Gastroesophageal sphincter (tissue), 3 donors: ENCODE data around the gene FARS2.

Source experiments
- CTCF ChIP-seq, 4 experiments: fragments of 200-600 bp in 2 of 4; fragments of 450-650 bp in 2 of 4; sonication (generic) in 1 of 4; IDR thresholded peaks; one replicate each; pipeline ENCODE4 v1.5.1; 2017 to 2019; ENCODE audit warnings: antibody characterized with exemption in 4 of 4, mild to moderate bottlenecking in 2 of 4, moderate library complexity in 2 of 4
- POLR2A ChIP-seq, 2 donors: fragments of 450-650 bp; IDR thresholded peaks; one replicate each; pipeline ENCODE4 v1.6.1; 2017; ENCODE audit warnings: antibody characterized with exemption in 2 of 2, mild to moderate bottlenecking in 2 of 2, moderate library complexity in 1 of 2

- TF ChIP-seq POLR2A (IDR thresholded peaks at IDR 0.05) (no peak), CTCF (IDR thresholded peaks at IDR 0.05) (no peak)
These were observed 476.1 kb downstream of the FARS2 start for GRCh38 chr6:5737460-5737859.
